ENCODE results near the gene LAGE3.
A peak's percentile ranks its signal among the peaks of the same experiment; 100 is the strongest.

Gene LAGE3

DNA sequence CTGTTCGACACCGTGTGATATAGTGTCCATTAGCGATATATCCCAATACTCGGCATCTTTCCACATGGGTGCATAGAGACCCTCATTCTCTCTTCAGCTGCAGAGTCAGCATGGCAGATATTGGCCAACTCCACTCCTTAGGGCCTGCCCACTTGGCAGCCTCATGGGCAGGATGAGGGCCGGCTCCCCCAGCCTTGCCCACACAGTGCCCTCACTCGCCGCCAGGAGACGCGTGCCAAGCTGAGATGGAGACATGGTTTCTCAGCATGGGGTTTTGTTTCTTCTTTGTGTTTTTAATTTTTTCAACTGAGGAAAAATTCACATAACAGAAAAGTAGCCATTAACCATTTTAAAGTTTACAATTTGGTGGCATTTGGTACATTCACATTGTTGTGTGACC lies 26.3 kb downstream of the LAGE3 start:
- DNase-seq = no peak

DNA sequence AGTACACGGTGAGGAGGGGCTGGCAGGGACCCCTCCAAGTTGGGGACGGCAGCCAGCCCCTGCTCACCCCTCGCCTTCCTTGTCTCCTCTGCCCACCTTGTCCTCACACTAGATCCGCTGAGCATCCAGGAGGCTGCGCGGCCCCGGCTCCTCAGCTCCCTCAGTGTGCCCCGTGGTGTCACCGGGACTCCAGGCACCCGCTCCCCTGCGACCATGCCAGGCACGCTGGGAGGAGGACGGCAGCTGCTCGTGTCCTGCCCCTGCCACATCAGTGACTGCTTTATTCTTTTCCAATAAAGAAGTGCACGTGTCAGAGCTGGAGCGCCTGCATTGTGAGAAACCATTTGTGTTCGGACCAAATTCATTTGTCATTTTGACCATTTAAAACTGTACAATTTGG lies 28.8 kb downstream of the LAGE3 start:
- no peak for DNase-seq

- no peak for DNase-seq
Measured at GRCh38 chrX:154449618-154450017, 29.5 kb downstream of the LAGE3 start.

GRCh38 chrX:154448484-154448883 lies 30.6 kb downstream of the LAGE3 start:
- no peak for DNase-seq

DNA sequence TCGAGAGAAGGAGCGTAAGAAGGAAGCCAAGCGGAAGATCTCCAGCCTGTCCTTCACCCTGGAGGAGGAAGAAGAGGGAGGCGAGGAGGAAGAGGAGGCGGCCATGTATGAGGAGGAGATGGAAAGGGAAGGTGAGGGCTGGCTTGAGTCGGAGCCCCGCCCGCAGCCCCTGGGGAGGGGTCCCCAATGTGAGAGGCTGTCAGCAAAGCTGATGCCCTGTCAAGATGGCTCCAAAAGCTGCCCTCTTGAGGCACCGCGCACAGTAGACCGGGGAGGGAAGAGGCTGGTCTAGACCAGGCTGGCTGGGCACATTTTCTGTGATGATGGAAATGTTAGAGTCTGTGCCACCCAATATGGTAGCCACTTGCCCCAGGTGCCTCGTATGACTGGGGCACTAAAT lies 32.7 kb downstream of the LAGE3 start:
- DNase-seq = no peak

DNA sequence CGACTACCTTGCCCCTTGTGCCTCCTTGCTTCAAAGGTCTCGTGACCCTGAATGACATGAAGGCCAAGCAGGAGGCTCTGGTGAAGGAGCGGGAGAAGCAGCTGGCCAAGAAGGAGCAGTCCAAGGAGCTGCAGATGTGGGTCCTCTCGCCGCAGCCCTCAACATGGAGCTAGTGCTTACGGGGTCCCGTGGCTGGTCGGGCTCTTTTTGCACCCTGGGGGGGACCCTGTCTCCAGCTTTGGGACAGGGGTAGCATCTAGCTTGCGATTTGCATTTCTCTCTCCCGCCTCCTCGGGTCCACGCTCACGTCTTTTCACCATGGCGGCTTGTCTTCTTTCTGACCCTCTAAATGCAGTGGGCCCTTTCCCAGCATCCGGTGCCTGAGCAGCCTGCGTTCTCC lies 33.3 kb downstream of the LAGE3 start:
- DNase-seq = no peak

DNA sequence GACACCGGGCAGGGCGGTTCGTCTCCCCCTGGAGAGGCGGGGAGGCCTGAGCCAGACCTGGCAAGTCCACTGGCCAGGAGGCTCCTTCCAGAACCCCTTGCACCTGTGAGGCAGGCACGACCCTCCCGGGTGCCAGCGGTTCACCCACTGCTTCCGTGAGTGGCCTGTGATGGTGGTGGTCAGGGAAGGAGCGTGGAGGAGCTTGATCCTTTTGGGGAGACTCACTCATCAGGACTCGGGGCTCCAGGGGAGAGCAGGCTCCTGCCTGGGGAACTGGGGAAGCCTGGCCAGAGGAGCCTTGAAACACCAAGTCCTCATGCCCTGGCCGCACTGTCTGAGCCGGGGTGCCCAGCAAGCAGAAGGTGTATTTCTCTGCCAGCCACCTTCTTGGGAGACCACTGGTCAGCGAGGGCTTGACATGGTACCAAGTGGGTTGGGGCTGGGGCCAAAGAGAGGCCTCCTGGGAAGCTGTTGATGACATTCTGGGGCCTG lies 34.3 kb downstream of the LAGE3 start:
- DNase-seq = no peak

DNA sequence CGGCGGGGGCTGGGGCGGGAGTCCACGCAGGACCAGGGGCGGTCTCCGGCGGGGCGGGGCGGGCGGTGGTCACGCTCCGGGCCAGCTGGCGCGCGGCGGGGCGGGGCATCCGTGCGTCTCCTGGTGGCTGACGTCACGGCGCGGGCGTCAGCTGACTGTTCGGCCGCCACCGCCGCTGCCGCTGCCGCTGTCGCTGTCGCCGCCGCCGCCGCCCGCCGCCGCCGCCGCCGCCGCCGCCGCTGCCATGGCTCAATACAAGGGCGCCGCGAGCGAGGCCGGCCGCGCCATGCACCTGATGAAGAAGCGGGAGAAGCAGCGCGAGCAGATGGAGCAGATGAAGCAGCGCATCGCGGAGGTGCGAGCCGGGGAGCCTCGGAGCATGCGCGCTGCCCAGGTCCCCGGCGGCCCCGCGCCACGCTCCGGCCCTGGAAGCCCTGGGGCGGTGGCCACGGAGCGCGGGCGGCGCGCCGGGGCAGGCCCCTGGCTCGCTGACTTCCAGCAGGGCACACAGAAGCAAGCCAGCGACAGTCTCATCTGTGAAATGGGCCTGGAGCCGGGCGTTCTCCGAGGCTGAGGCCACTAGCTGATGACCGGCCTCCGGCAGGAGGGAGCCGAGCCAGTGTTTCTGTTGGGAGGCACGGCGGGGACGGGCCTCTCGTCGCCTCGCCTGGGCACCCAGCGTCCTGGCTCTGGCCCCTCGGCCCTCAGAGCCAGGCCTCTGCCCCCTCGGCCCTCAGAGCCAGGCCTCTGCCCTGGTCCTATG lies 34.9 kb downstream of the LAGE3 start, which contains the start of gene FAM50A:
Gene FAM50A (plus strand): TSS at position 150 of the 763 bp plus-strand sequence. CDS start 95 bp downstream, at position 245.
- peak; percentile 57 for DNase-seq

DNA sequence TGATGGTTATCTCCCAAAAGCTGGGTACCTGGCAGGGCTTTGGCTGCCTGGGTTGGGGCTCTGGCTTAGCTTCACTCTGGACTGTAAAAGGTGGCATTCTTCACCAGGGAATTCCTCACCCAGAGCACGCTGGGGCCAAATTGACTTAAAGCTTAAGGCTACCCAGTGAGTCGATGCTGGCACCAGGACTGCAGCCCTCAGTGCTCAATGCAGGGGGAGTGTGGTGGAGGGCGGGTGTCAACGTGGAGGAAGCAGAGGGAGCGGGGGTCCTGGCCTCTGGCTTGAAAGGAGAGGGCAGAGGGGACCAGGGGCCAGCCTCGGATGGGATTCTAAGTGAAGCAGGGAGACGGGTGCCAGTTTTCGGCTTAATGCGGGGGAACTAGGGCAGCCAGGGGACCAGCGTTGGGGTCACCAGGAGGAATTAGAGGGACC lies 35.6 kb downstream of the LAGE3 start:
- no peak for DNase-seq

DNA sequence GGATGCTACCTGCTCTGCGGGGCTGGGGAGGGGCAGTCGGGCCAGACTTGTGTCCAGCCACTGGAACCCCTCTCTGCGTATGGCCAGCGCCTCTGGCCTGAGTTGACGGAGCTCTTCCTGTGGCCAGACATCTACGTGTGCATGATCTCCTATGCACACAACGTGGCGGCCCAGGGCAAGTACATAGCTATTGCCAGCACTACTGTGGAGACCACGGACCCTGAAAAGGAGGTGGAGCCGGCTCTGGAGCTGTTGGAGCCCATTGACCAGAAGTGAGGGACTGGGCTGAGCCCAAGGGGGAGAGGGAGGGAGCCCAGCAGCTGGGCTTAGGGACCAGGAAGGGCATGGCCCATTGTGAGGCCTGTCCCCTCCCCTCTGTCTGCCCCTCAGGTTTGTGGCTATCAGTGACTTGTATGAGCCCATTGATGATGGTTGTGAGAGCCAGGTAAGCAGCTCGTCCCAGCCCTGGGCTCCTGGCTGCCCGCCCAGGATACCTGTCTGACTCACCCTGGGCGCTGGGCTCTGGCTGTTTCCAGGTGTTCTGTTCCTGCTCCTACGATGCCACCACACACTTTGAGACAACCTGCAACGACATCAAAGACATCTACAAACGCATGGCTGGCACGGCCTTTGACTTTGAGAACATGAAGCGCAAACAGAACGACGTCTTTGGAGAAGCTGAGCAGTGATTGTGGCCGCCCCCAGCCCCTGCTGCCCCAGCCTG lies 36.9 kb downstream of the LAGE3 start:
- DNase-seq = no peak

GRCh38 chrX:154441564-154441963 lies 37.5 kb downstream of the LAGE3 start:
- no peak for DNase-seq

- DNase-seq = no peak
Measured at GRCh38 chrX:154440623-154441357, 38.3 kb downstream of the LAGE3 start.

DNA sequence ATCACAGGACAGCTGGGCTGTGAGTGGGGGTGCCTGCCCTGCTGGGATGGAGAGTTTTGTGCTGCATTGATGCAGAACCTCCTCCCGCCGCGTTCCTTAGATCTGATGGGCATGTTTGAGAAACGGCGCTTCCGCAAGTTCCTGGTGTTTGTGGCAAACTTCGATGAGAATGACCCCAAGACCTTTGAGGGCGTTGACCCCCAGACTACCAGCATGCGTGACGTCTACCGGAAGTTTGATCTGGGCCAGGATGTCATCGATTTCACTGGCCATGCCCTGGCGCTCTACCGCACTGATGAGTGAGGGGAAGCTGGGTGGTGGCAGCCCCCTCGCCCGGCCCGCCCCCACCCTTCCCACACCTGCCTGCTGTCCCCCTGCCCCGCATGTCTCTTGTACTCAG lies 39.2 kb downstream of the LAGE3 start:
- no peak for DNase-seq

DNA sequence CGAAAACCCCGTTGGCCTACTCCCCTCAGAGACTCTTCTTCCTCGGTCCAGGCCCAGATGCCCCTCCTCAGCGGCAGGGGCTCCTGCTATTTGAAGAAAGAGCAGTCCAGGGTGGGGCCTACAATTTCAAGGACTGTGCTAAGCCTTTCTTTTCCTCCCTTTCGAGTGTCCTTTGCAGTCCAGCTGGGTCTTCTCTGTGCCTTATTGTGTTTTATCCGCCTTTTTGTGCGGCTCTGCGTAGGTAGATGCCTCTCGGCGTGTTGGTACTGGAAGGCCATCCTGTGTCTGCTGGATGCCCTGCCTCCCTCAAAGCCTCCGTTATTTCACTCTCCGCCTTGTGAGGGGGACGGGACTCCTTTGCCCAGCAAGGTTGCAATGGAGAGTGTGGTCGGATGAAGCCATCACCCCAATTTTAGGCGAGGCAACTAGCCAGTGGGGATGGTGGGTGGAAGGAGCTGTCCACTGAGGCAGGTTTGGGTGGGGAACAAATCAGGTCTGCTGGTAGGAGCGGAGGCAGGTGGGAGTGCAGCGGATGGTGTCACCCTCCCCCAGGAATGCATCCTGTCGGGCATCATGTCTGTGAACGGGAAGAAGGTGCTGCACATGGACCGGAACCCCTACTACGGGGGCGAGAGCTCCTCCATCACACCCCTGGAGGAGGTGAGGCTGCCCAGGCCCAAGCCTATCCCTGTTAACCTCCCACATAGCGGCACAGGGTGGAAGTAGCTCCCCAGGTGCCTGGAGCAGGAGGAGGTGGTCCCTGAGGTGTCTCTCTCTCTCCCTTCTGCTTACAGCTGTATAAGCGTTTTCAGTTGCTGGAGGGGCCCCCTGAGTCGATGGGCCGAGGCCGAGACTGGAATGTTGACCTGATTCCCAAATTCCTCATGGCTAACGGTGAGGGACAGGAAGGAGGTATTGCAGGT lies 40.8 kb downstream of the LAGE3 start:
- no peak for DNase-seq

DNA sequence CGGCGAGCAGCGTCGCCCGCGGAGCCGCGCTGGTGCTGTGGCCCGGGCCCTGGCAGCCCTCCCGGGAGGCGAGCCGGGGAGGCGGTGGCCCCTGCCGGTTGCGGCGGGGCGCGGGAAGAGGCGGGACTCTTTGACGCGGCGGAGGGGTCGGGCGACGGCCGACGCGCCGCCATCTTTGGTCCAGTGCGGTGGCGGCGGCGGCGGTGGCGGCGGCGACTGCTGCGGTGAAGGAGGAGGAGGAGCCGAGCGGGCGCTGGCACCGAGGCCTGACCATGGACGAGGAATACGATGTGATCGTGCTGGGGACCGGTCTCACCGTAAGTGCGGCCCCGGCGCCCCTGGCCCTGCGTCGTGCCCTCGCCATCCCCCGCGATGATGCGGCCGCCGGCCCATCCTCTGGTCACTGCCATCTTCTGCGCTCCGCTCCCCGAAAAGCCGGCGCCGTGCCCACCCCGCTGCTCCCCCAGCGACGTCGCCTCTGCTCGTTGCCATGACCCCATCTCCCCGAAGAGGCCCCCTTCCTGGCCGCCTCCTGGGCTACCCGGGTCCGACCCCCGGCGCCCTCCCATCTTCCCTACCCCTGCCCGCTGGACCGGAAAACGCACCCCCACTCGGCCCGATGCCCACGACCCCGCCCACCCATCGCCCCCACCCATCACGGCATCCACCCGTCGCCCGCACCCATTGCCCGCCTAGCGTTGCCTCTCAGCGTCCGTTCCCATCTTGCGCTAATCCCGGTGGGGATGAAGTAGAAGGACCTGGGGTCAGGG lies 41.9 kb downstream of the LAGE3 start, which contains the start of gene GDI1:
Gene GDI1 (plus strand): TSS at position 172 of the 770 bp plus-strand sequence. CDS start 101 bp downstream, at position 273.
- DNase-seq = peak; percentile 19

DNA sequence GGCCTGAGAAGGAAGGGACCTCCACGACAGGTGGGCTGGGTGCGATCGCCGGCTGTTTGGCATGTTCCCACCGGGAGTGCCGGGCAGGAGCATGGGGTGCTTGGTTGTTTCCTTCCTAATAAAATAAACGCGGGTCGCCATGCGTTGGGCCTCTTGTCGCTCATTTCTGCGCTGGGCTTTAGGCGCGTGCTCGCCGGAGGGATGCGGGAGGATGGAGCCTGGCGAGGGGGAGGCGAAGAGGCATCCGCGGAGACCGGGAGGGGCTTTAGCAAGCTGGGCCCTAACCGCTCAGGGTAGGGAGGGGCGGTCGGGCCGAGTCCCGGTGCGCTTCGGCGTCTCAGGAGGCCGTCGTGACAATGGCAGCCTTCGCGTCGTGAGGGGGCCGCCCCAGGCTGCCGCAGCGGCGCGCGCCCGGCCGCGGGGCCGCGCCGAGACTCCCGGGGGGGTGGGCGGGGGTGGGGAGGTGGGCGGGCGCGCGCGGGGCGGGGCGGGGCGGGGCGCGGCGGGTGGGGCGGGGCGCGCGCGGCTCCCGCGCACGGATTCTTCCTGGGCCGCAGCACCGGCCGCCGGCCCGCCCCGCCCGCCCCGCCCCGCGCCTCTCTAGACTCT lies 42.6 kb downstream of the LAGE3 start:
- peak; percentile 37 for DNase-seq

- DNase-seq = no peak
Measured at GRCh38 chrX:154435171-154435733, 43.8 kb downstream of the LAGE3 start.

GRCh38 chrX:154434394-154435168 lies 44.5 kb downstream of the LAGE3 start:
- DNase-seq = no peak

GRCh38 chrX:154433605-154434004 lies 45.5 kb downstream of the LAGE3 start:
- no peak for DNase-seq

DNA sequence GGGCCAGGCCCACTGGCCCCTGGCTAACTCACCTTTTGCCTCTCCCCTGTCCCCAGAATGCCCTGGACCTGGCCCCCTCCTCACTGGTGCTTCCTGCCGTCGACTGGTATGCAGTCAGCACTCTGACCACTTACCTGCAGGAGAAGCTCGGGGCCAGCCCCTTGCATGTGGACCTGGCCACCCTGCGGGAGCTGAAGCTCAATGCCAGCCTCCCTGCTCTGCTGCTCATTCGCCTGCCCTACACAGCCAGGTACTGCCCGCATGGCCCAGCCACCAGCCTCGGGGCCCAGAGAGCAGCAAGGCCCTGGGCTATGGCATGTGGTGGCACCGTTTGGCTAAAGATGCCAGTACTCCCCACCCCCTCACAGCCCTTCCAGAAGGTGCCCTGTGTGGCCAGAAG lies 46.9 kb downstream of the LAGE3 start:
- no peak for DNase-seq
